Retinal pigment epithelial cell (primary cell): ENCODE results near the gene TOMM20.

Experiments used
- DNase-seq: peaks from one replicate; pipeline ENCODE4 v3.0.0-alpha.2; 2010; ENCODE audit warnings: low read depth
- H3K4me3 ChIP-seq: 2 replicates; pipeline ENCODE4 v1.5.1; 2011; ENCODE audit warnings: mild to moderate bottlenecking, low read length, control low read depth, moderate library complexity
- TF ChIP-seq, protein P1 (sequence below): conservative IDR thresholded peaks from 2 replicates; pipeline ENCODE4 v1.5.1; 2011; ENCODE audit warnings: low read depth, low read length, control low read depth, inconsistent platforms

TOMM20 gene

DNA sequence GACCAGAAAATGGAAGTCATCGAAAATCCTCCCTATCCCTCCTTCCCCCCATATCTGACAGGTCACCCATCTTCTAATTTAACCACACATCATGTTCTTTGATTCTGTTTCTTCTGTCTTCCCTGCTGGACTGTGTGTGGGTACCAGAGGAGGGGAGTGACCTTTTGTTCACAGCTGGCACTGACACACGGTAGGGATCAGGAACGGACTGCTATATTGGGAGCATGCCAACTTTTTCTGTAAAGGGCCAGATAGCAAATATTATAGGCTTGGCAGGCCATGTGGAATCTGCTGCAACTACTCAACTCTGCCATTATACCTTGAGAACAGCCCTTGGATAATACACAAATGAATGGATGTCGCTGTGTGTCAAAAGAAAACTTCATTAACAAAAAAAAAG, 7.5 kb upstream of the TOMM20 start:
- no peak for DNase-seq
- TF ChIP-seq, protein P1, sequence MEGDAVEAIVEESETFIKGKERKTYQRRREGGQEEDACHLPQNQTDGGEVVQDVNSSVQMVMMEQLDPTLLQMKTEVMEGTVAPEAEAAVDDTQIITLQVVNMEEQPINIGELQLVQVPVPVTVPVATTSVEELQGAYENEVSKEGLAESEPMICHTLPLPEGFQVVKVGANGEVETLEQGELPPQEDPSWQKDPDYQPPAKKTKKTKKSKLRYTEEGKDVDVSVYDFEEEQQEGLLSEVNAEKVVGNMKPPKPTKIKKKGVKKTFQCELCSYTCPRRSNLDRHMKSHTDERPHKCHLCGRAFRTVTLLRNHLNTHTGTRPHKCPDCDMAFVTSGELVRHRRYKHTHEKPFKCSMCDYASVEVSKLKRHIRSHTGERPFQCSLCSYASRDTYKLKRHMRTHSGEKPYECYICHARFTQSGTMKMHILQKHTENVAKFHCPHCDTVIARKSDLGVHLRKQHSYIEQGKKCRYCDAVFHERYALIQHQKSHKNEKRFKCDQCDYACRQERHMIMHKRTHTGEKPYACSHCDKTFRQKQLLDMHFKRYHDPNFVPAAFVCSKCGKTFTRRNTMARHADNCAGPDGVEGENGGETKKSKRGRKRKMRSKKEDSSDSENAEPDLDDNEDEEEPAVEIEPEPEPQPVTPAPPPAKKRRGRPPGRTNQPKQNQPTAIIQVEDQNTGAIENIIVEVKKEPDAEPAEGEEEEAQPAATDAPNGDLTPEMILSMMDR = no peak
- H3K4me3 ChIP-seq = no peak overlapping the region

DNA sequence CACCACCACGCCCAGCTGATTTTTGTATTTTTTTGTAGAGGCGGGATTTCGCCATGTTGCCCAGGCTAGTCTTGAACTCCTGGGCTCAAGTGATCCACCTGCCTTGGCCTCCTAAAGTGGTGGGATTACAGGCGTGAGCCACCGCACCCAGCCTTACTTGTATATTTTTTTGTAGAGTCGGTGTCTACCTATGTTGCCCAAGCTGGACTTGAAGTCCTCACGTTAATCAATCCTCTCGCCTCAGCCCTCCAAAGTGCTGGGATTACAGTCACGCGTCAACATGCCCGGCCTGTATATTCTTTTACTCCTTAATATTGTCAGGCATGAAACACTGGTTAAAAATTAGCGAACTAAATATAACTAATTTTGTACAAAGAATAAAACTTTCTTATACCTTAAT, 5.5 kb upstream of the TOMM20 start:
- H3K4me3 ChIP-seq = no peak overlapping the region
- TF ChIP-seq, protein P1 = no peak
- DNase-seq = no peak

DNA sequence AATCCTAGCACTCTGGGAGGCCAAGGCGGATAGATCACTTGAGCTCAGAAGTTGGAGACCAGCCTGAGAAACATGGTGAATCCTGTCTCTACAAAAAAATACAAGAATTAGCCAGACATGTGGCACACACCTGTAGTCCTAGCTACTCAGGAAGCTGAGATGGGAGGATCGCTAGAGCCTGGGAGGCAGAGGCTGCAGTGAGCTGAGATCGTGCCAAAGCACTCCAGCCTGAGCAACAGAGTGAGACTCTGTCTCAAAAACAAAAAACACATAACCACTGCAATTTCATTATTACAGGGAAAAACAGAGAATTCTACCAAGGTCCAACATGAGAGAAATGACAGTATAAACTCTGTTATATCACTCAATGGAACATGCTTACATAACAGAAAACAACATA, 4.4 kb upstream of the TOMM20 start:
- TF ChIP-seq, protein P1 = no peak
- no peak overlapping the region for H3K4me3 ChIP-seq
- DNase-seq = no peak

DNA sequence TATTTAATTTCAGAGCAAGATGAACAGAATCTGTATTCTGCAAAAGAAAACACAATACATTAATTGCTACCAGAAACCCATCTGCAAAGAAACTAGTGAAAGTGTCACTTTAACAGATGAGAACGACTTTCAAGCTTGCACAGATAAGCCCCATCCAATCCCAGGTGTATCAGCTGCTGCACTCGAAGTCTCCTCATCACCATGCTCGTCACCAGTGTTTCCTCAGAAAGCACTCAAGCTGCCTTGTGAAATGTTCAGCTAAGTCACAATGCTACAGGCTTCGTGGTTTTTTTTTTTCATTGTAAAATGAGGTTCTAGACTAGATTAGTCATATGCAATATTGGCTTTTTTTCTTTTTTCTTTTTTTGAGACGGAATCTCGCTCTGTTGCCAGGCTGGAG, 3.3 kb upstream of the TOMM20 start:
- TF ChIP-seq, protein P1 = no peak
- no peak overlapping the region for H3K4me3 ChIP-seq
- DNase-seq = no peak

DNA sequence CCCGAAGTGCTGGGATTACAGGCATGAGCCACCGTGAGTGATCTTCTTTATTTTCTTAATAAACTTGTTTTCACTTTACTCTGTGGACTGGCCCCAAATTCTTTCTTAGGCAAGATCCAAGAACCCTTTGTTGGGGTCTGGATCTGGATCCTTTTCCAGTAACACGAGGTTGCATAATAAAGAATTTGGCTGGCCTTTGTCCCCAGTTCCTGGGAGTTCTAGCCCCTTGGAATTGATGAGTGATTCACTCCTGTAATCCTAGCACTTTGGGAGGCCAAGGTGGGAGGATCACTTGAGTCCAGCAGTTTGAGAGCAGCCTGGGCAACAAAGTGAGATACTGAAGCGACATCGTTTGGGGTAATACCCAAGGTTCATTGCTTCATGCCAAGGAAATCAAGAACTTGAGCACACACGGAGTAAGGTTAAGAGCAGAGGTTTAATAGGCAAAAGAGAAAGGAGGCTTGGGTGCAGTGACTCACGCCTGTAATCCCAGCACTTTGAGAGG, 2.2 kb upstream of the TOMM20 start:
- no peak overlapping the region for H3K4me3 ChIP-seq
- TF ChIP-seq, protein P1 = no peak
- DNase-seq = no peak

DNA sequence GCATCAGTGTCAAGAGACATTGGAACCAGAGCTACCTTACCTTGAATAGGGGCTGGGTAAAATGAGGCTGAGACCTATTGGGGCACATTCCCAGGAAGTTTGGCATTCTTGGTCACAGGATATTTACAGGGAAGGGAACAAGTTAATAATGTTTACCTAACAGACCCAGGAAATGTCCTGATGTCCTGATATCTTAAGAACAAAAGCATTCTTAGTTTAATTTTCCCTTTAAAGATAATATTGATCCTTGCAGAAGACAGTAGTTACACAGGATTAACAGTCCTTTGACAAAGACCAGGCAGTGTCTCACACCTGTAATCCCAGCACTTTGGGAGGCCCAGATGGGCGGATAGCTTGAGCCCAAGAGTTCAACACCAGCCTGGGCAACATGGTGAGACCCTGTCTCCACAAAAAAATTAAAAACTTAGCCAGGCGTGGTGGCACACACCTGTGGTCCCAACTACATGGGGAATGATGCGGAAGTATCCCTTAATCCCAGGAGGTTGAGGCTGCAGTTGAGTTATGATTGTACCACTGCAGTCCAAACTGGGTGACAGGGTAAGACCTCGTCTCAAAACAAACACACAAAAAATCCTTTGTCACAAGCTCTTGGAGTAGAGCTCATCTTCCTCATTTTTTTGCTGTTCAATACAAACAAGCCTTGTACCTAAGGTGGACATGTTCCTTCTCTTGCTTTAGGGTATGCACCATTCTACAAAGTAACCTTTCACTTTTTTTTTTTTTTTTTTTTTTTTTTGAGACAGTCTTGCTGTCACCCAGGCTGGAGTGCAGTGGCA, 1.3 kb upstream of the TOMM20 start:
- TF ChIP-seq, protein P1 = no peak
- no peak overlapping the region for H3K4me3 ChIP-seq
- DNase-seq = no peak
